ENCODE measurements around the gene PGM2.
A peak's percentile ranks its signal among the peaks of the same experiment; 100 is the strongest.
"Not testable (repeated sequence)": the region's sequence is repeated elsewhere in the genome, so short reads cannot be mapped to it uniquely, and the experiment has no call there.

Gene PGM2

GRCh38 chr4:37826295-37827029 is at the start of gene PGM2:
Gene PGM2, plus strand, starts transcription at chr4:37826686. Its CDS starts 47 bp downstream, at chr4:37826733.
- peak; percentile 78 for DNase-seq (ENCODE audit: low spot score)

- no peak for DNase-seq (ENCODE audit: low spot score)
These were observed 46.6 kb upstream of the PGM2 start for GRCh38 chr4:37779896-37780295.

GRCh38 chr4:37780444-37781130 is 45.9 kb upstream of the PGM2 start:
- DNase-seq (ENCODE audit: low spot score) = no peak

GRCh38 chr4:37781131-37781455 is 45.4 kb upstream of the PGM2 start:
- no peak for DNase-seq (ENCODE audit: low spot score)

- DNase-seq (ENCODE audit: low spot score) = not testable (repeated sequence)
These were observed 40.2 kb upstream of the PGM2 start for GRCh38 chr4:37786267-37786666.

GRCh38 chr4:37787883-37788460 is 38.5 kb upstream of the PGM2 start:
- DNase-seq (ENCODE audit: low spot score) = not testable (repeated sequence)

GRCh38 chr4:37788819-37789218 is 37.7 kb upstream of the PGM2 start:
- DNase-seq (ENCODE audit: low spot score) = no peak

GRCh38 chr4:37792241-37792640 is 34.2 kb upstream of the PGM2 start:
- DNase-seq (ENCODE audit: low spot score) = no peak

- no peak for DNase-seq (ENCODE audit: low spot score)
These were observed 32.9 kb upstream of the PGM2 start for GRCh38 chr4:37793562-37793961.

- DNase-seq (ENCODE audit: low spot score) = no peak
These were observed 32.4 kb upstream of the PGM2 start for GRCh38 chr4:37794056-37794455.

GRCh38 chr4:37795581-37796195 is 30.8 kb upstream of the PGM2 start:
- no peak for DNase-seq (ENCODE audit: low spot score)

GRCh38 chr4:37797374-37797773 is 29.1 kb upstream of the PGM2 start:
- DNase-seq (ENCODE audit: low spot score) = no peak

GRCh38 chr4:37797923-37798322 is 28.6 kb upstream of the PGM2 start:
- peak; percentile 25 for DNase-seq (ENCODE audit: low spot score)

- DNase-seq (ENCODE audit: low spot score) = no peak
These were observed 27.9 kb upstream of the PGM2 start for GRCh38 chr4:37798616-37799015.

- no peak for DNase-seq (ENCODE audit: low spot score)
These were observed 26.4 kb upstream of the PGM2 start for GRCh38 chr4:37799941-37800554.

- peak; percentile 61 for DNase-seq (ENCODE audit: low spot score)
These were observed 24.3 kb upstream of the PGM2 start for GRCh38 chr4:37802068-37802666.

- DNase-seq (ENCODE audit: low spot score) = no peak
These were observed 23.0 kb upstream of the PGM2 start for GRCh38 chr4:37803348-37803973.

- no peak for DNase-seq (ENCODE audit: low spot score)
These were observed 21.4 kb upstream of the PGM2 start for GRCh38 chr4:37805091-37805490.

- DNase-seq (ENCODE audit: low spot score) = no peak
These were observed 13.8 kb upstream of the PGM2 start for GRCh38 chr4:37812713-37813112.

- no peak for DNase-seq (ENCODE audit: low spot score)
These were observed 10.9 kb upstream of the PGM2 start for GRCh38 chr4:37815591-37815990.

GRCh38 chr4:37816006-37816405 is 10.5 kb upstream of the PGM2 start:
- DNase-seq (ENCODE audit: low spot score) = no peak

- no peak for DNase-seq (ENCODE audit: low spot score)
These were observed 9.8 kb upstream of the PGM2 start for GRCh38 chr4:37816719-37817118.
